Keratinocyte (primary cell): Measurements from ENCODE around the gene SPTBN5. TPM values are rescaled to one million over a fixed set of nuclear protein-coding genes. Genes with fewer than 3 reads are reported as not detected.

Source experiments
- DNase-seq: peaks from one replicate; pipeline ENCODE4 v3.0.0-alpha.2; 2011; ENCODE audit warnings: low read depth, missing footprints, low spot score
- FAIRE-seq: peaks from 2 replicates; lab custom pipeline; 2011; peaks lifted over from hg19 to GRCh38; lab: Jason Lieb, UNC
- H2AFZ ChIP-seq: 2 replicates; pipeline ENCODE4 v1.6.0; 2012; ENCODE audit warnings: low read length, control low read depth, inconsistent platforms; ENCODE audit not compliant: control insufficient read depth
- H3K27ac ChIP-seq: 2 replicates; pipeline ENCODE4 v1.5.1; 2011; ENCODE audit warnings: low read length; ENCODE audit not compliant: control insufficient read depth, insufficient read depth
- H3K27me3 ChIP-seq: 3 replicates; pipeline ENCODE4 v1.6.0; 2011; ENCODE audit warnings: low read length; ENCODE audit not compliant: control insufficient read depth, insufficient read depth; ENCODE audit errors: extremely low read depth
- H3K36me3 ChIP-seq, 2 experiments: 2 replicates in 1 of 2; 3 replicates in 1 of 2; pipeline ENCODE4 v1.5.1; 2011; ENCODE audit warnings: low read length in 2 of 2, mild to moderate bottlenecking in 1 of 2; ENCODE audit not compliant: control insufficient read depth in 2 of 2, insufficient read depth in 2 of 2; ENCODE audit errors: extremely low read depth in 1 of 2
- H3K4me1 ChIP-seq: 3 replicates; pipeline ENCODE4 v1.5.1; 2011; ENCODE audit warnings: low read length; ENCODE audit not compliant: control insufficient read depth, insufficient read depth; ENCODE audit errors: extremely low read depth
- H3K4me2 ChIP-seq: 3 replicates; pipeline ENCODE4 v1.6.0; 2011; ENCODE audit warnings: low read depth, low read length; ENCODE audit not compliant: control insufficient read depth, insufficient read depth; ENCODE audit errors: extremely low read depth
- H3K4me3 ChIP-seq, 3 experiments: fragments of 200-600 bp in 1 of 3; sonication (generic) in 1 of 3; 2 replicates in 2 of 3; 3 replicates in 1 of 3; pipeline ENCODE4 v1.5.1; 2011 to 2016; ENCODE audit warnings: low read length in 3 of 3, mild to moderate bottlenecking in 3 of 3, control low read depth in 2 of 3, inconsistent platforms in 1 of 3, low read depth in 1 of 3, mixed read lengths in 1 of 3, mixed run types in 1 of 3, moderate library complexity in 1 of 3; ENCODE audit not compliant: control insufficient read depth in 2 of 3, insufficient read depth in 2 of 3; ENCODE audit errors: extremely low read depth in 1 of 3
- H3K79me2 ChIP-seq: 2 replicates; pipeline ENCODE4 v1.6.0; 2012; ENCODE audit warnings: low read length; ENCODE audit not compliant: control insufficient read depth, insufficient read depth
- H3K9ac ChIP-seq: 3 replicates; pipeline ENCODE4 v1.6.0; 2011; ENCODE audit warnings: low read length; ENCODE audit not compliant: control insufficient read depth, insufficient read depth; ENCODE audit errors: extremely low read depth
- H3K9me1 ChIP-seq: 3 replicates; pipeline ENCODE4 v1.6.0; 2011; ENCODE audit warnings: low read length; ENCODE audit not compliant: control insufficient read depth, insufficient read depth; ENCODE audit errors: extremely low read depth
- H3K9me3 ChIP-seq: 2 replicates; pipeline ENCODE4 v1.5.1; 2012; ENCODE audit warnings: low read depth, low read length; ENCODE audit not compliant: control insufficient read depth
- H4K20me1 ChIP-seq: 3 replicates; pipeline ENCODE4 v1.6.0; 2011; ENCODE audit warnings: low read length; ENCODE audit not compliant: control insufficient read depth, insufficient read depth; ENCODE audit errors: extremely low read depth
- CTCF ChIP-seq, 3 experiments: IDR thresholded peaks in 1 of 3; conservative IDR thresholded peaks in 1 of 3; optimal IDR thresholded peaks in 1 of 3; 2 replicates in 2 of 3; 3 replicates in 1 of 3; pipeline versions ENCODE3 to v1.5.1; 2011; ENCODE audit warnings: low read length in 3 of 3, mild to moderate bottlenecking in 3 of 3, moderate library complexity in 2 of 3, control low read depth in 1 of 3, inconsistent platforms in 1 of 3; ENCODE audit not compliant: insufficient read depth in 2 of 3; ENCODE audit errors: extremely low read depth in 1 of 3
- EZH2 ChIP-seq: IDR thresholded peaks from one replicate; pipeline ENCODE4 v1.6.1; 2012; ENCODE audit warnings: inconsistent platforms, mild to moderate bottlenecking, low read length, moderate library complexity
- dilution Hi-C: fragments of 300-500 bp; cut with MboI; formaldehyde crosslinking; loops from one replicate; pipeline ENCODE4 v1.7.0; 2020; ENCODE audit warnings: low sequenced_read_pairs; ENCODE audit not compliant: extremely low pct_ligation_motif_present
- polyA plus RNA-seq, 5 experiments: library from polyadenylated mRNA; depleted of rRNA in 3 of 5; stranded (reverse) in 3 of 5; stranded (forward) in 1 of 5; unstranded in 1 of 5; fragments of >200 nt; gene quantifications; 1 replicate in 1 of 5; 2 replicates in 3 of 5; 3 replicates in 1 of 5; pipeline versions ENCODE4 v1.2.1 to v1.2.3, GENCODE V29; 2011 to 2012; ENCODE audit warnings: missing spikeins in 2 of 5, low read depth in 1 of 5, low replicate concordance in 1 of 5

The SPTBN5 gene
- polyA plus RNA-seq, 1 donor (not counting 4 experiments of a cell fraction or from before 2014, with no cell fraction given), result 0.66 TPM

GRCh38 chr15:41891226-41891625 is 2.6 kb downstream of the SPTBN5 start:
- TF ChIP-seq EZH2, result no peak
- TF ChIP-seq CTCF (optimal IDR thresholded peaks at IDR 0.05 in 1 of 3, IDR thresholded peaks at IDR 0.05 in 1 of 3, conservative IDR thresholded peaks at IDR 0.05 in 1 of 3; ENCODE audit: extremely low read depth in 1 of 3, insufficient read depth in 2 of 3, low read length in 3 of 3), result no peak
- H4K20me1 ChIP-seq, result no peaks in the 10 kb centered on the region
- H3K9me3 ChIP-seq, result no peaks in the 10 kb centered on the region
- H3K79me2 ChIP-seq, result no peaks in the 10 kb centered on the region
- H3K9me1 ChIP-seq, result no peaks in the 10 kb centered on the region
- peaks cover 0 to under 1% of the 10 kb centered on the region in 2 experiments for H3K36me3 ChIP-seq
- dilution Hi-C loops, result no loop called here
- no peaks in the 10 kb centered on the region for H3K27me3 ChIP-seq
- no peak overlapping the region for H3K27ac ChIP-seq
- no peak overlapping the region for H3K4me2 ChIP-seq
- FAIRE-seq, result no peak
- no peak overlapping the region for H3K9ac ChIP-seq
- no peak for DNase-seq
- peaks cover 19% of the 10 kb centered on the region for H3K4me1 ChIP-seq
- no peak overlapping the region for H2AFZ ChIP-seq
- no peak overlapping the region for H3K4me3 ChIP-seq

- no peak overlapping the region for H3K4me3 ChIP-seq
- DNase-seq, result no peak
- no peak for FAIRE-seq
Measured at GRCh38 chr15:41890050-41890690, 3.7 kb downstream of the SPTBN5 start.

More at GRCh38 chr15:41890050-41890690, 3.7 kb downstream of the SPTBN5 start:
- H3K4me1 ChIP-seq, result peaks cover 16% of the 10 kb centered on the region
- no peaks in the 10 kb centered on the region for H3K27me3 ChIP-seq
- no peak overlapping the region for H3K4me2 ChIP-seq
- H3K9me3 ChIP-seq, result no peaks in the 10 kb centered on the region
- no peak overlapping the region for H2AFZ ChIP-seq
- dilution Hi-C loops, result no loop called here
- H3K27ac ChIP-seq, result no peak overlapping the region
- no peaks in the 10 kb centered on the region for H4K20me1 ChIP-seq
- H3K36me3 ChIP-seq, result no peaks in the 10 kb centered on the region
- H3K9ac ChIP-seq, result no peak overlapping the region
- H3K79me2 ChIP-seq, result no peaks in the 10 kb centered on the region
- TF ChIP-seq EZH2 (no peak), CTCF (optimal IDR thresholded peaks at IDR 0.05 in 1 of 3, IDR thresholded peaks at IDR 0.05 in 1 of 3, conservative IDR thresholded peaks at IDR 0.05 in 1 of 3; ENCODE audit: extremely low read depth in 1 of 3, insufficient read depth in 2 of 3, low read length in 3 of 3) (no peak)
- no peaks in the 10 kb centered on the region for H3K9me1 ChIP-seq
